A673 (cell line): ENCODE measurements around the gene PRPF6.

ENCODE experiments used
- EZH2 ChIP-seq: fragments of 200-600 bp; sonication (generic); IDR thresholded peaks from 2 replicates; pipeline ENCODE4 v1.6.1; 2017; ENCODE audit warnings: borderline replicate concordance, low read depth, mild to moderate bottlenecking, mixed read lengths, antibody characterized with exemption, low read length; ENCODE audit not compliant: poor library complexity, severe bottlenecking
- TF ChIP-seq, protein P1 (sequence below): fragments of 300-800, 200-600 bp; sonication (generic); conservative IDR thresholded peaks from 2 replicates; pipeline ENCODE4 v1.5.1; 2017; ENCODE audit warnings: low read depth, mild to moderate bottlenecking, antibody characterized with exemption, low read length, moderate library complexity, mixed read lengths

DNA sequence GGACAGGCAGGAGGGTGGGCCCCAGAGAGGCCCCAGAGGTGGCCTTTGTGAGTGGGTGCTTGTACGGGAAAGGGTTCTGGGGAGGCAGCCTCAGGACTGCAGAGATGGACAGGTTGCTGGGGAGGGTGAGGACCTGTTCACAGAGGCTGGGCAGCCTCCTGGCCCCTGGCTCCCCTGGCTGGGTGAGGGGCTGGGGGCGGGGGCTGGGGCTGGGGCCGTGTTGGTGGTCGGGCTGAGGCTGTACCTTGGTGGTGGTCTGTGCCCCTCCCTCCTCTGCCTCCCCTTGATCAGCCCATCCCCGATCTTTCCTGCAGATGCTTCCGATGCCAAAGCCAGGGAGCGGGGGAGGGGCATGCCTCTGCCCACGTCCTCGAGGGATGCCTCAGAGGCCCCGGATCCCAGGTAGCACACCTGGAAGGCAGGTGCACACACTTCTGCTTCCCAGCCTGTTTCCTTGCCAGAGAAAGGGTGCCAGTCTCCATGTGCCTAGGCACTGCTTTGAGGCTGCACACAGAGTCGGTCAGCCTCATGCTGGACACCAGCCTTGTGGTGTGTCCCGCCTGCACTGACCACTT lies 86.9 kb downstream of the PRPF6 start:
- TF ChIP-seq, protein P1, sequence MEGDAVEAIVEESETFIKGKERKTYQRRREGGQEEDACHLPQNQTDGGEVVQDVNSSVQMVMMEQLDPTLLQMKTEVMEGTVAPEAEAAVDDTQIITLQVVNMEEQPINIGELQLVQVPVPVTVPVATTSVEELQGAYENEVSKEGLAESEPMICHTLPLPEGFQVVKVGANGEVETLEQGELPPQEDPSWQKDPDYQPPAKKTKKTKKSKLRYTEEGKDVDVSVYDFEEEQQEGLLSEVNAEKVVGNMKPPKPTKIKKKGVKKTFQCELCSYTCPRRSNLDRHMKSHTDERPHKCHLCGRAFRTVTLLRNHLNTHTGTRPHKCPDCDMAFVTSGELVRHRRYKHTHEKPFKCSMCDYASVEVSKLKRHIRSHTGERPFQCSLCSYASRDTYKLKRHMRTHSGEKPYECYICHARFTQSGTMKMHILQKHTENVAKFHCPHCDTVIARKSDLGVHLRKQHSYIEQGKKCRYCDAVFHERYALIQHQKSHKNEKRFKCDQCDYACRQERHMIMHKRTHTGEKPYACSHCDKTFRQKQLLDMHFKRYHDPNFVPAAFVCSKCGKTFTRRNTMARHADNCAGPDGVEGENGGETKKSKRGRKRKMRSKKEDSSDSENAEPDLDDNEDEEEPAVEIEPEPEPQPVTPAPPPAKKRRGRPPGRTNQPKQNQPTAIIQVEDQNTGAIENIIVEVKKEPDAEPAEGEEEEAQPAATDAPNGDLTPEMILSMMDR = no peak
- TF ChIP-seq EZH2 = no peak
